Putamen (tissue), 1 donor: ENCODE measurements around the gene FIG4.
"Not testable (repeated sequence)": the region's sequence is repeated elsewhere in the genome, so short reads cannot be mapped to it uniquely, and the experiment has no call there.

Experiments
- DNase-seq: peaks from one replicate; pipeline ENCODE4 v3.0.0-alpha.2; 2016; ENCODE audit warnings: low spot score

FIG4 gene

GRCh38 chr6:109853951-109854350 is 162.9 kb downstream of the FIG4 start:
- no peak for DNase-seq

GRCh38 chr6:109854541-109855308 is 163.6 kb downstream of the FIG4 start:
- no peak for DNase-seq

- not testable (repeated sequence) for DNase-seq
These were observed 164.5 kb downstream of the FIG4 start for GRCh38 chr6:109855476-109856040.

GRCh38 chr6:109861946-109862345 is 170.8 kb downstream of the FIG4 start:
- DNase-seq: no peak

GRCh38 chr6:109864050-109864449 is 173.0 kb downstream of the FIG4 start:
- DNase-seq: no peak

- no peak for DNase-seq
These were observed 174.9 kb downstream of the FIG4 start for GRCh38 chr6:109865968-109866367.

- peak; percentile 84 for DNase-seq
These were observed 176.2 kb downstream of the FIG4 start for GRCh38 chr6:109867009-109867969.

- no peak for DNase-seq
These were observed 176.9 kb downstream of the FIG4 start for GRCh38 chr6:109867970-109868358.

GRCh38 chr6:109869398-109870088 is 178.4 kb downstream of the FIG4 start:
- DNase-seq: peak; percentile 88

- no peak for DNase-seq
These were observed 179.0 kb downstream of the FIG4 start for GRCh38 chr6:109870089-109870410.

GRCh38 chr6:109872549-109872948 is 181.5 kb downstream of the FIG4 start:
- DNase-seq: no peak

- no peak for DNase-seq
These were observed 182.0 kb downstream of the FIG4 start for GRCh38 chr6:109872968-109873545.

- no peak for DNase-seq
These were observed 183.0 kb downstream of the FIG4 start for GRCh38 chr6:109874086-109874485.

GRCh38 chr6:109874621-109875020 is 183.5 kb downstream of the FIG4 start:
- no peak for DNase-seq
